ENCODE data around the gene BCKDHA.
"Not testable (repeated sequence)": the region's sequence is repeated elsewhere in the genome, so short reads cannot be mapped to it uniquely, and the experiment has no call there.

- not testable (repeated sequence) for TF ChIP-seq CTCF, POLR2A (IDR thresholded peaks at IDR 0.05)
Measured at GRCh38 chr19:41381536-41381935, 16.1 kb upstream of the BCKDHA start.

All from lower leg skin (tissue), 3 donors.